ENCODE results near the gene FGD3.

DNA sequence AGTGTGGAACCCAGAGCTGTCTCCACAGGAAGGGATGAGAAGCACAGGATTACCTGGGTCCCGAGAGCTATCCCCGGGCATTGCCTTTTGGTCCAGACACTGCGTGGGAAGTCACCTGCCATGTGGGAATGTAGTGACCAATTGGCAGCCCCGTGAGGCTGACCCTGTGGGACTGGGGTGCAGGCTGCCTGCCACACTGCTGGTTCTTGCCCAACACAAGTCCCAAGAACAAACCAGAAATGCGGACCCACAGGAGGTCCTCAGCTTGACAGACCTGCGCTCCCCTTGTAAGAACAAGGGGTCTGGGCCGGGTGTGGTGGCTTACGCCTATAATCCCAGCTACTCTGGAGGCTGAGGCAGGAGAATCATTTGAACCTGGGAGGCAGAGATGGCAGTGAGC lies 2.4 kb upstream of the FGD3 start:
- TF ChIP-seq EZH2 (IDR thresholded peaks at IDR 0.05; ENCODE audit: borderline replicate concordance, low read depth, low read length, severe bottlenecking): no peak
- TF ChIP-seq, protein P1, sequence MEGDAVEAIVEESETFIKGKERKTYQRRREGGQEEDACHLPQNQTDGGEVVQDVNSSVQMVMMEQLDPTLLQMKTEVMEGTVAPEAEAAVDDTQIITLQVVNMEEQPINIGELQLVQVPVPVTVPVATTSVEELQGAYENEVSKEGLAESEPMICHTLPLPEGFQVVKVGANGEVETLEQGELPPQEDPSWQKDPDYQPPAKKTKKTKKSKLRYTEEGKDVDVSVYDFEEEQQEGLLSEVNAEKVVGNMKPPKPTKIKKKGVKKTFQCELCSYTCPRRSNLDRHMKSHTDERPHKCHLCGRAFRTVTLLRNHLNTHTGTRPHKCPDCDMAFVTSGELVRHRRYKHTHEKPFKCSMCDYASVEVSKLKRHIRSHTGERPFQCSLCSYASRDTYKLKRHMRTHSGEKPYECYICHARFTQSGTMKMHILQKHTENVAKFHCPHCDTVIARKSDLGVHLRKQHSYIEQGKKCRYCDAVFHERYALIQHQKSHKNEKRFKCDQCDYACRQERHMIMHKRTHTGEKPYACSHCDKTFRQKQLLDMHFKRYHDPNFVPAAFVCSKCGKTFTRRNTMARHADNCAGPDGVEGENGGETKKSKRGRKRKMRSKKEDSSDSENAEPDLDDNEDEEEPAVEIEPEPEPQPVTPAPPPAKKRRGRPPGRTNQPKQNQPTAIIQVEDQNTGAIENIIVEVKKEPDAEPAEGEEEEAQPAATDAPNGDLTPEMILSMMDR (IDR thresholded peaks at IDR 0.05; ENCODE audit: borderline replicate concordance, extremely low read depth, low read length, poor library complexity, severe bottlenecking): no peak
